DMS 273 treated with DMSO at 0.1 percent for 48 hours (cell line): ENCODE results near the gene PLEKHG4B.
A peak's percentile ranks its signal among the peaks of the same experiment; 100 is the strongest.
"Not testable (repeated sequence)": the region's sequence is repeated elsewhere in the genome, so short reads cannot be mapped to it uniquely, and the experiment has no call there.

Experiments used
- DNase-seq: peaks from one replicate; lab custom pipeline; 2025; lab: John Stamatoyannopoulos, UW

Gene PLEKHG4B

DNA sequence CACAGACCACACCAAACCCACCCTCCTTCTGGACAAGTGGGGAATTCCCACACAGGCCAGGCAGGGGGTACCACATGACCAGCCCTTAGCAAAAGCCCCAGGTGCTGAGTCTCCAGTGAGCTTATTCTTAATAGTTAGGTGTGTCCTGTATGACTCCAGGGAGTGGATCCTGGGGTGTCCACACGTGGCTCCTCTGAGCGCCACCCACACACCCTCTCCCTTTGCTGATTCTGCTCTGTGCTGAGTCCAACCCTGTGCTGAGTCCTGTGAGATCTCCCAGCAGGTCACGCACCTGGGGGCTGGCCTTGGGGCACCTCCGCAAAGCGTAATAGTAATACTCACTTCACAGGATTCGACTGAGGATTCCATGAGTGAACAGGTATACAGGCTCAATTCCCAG lies 112.0 kb downstream of the PLEKHG4B start:
- DNase-seq: no peak

DNA sequence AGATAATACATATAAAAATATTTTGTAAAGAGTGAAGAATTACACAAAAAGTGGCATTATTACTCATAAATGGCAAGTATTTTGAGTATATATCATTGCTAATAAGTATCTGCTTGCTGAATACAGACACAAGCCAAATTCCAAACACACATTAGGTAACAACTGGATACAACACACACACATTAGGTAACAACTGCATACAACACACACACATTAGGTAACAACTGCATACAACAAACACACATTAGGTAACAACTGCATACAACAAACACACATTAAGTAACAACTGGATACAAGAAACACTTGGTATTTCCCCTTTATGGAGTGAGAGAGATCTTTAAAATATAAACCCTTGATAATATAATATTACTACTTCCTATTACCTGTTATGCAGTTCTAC lies 112.5 kb downstream of the PLEKHG4B start:
- DNase-seq: no peak

DNA sequence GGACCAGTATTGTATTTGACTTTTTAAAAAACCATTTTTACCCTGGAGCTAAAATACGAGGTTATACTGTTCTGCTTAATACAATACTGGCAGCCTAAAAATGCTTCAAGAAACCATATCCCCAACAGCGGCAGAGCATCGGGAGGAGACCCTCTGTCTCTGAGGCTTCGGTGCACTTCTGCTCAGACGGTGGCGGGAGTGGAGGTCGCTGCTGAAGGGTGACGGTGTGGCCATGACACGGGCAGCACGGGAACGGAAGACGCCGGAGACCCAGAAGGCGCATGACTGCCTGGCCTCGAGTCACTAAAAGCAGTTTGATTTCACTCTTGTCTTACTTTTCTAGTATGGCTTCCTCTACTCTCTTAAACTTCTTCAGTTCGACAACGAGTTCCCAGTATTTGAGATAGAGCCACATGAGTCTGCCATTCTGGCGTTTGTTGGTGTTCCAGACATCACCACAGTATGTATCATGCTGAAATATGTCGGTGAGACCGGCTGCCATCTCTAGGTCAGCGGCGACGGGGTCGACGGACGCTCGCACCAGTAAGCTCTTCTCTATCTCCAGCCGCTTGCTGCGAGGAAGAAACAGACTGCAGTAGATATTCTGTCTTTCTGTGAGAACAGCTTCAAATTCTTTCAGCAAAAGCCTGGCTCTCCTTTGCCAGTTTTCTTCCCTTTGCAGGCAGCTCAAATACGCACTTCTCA lies 113.2 kb downstream of the PLEKHG4B start:
- no peak for DNase-seq

DNA sequence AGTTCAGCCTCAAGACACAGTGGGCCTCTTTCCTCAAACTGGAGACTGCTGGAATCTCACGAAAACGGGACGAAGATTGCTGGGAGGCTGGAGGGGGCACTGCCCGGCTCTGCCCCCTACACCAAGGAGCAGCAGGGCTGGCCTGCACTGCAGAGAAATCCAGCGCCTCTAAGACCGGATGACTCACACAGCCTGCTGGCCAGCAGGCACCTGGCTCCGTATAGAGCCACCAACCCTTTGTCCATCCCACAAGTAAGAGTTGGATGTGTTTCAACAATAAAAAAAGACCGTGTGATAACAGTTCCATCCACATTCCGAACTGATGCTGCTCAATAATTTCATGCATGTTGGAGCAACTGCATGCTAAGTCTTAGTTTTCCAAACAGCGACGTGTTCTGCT lies 114.4 kb downstream of the PLEKHG4B start:
- DNase-seq: no peak

DNA sequence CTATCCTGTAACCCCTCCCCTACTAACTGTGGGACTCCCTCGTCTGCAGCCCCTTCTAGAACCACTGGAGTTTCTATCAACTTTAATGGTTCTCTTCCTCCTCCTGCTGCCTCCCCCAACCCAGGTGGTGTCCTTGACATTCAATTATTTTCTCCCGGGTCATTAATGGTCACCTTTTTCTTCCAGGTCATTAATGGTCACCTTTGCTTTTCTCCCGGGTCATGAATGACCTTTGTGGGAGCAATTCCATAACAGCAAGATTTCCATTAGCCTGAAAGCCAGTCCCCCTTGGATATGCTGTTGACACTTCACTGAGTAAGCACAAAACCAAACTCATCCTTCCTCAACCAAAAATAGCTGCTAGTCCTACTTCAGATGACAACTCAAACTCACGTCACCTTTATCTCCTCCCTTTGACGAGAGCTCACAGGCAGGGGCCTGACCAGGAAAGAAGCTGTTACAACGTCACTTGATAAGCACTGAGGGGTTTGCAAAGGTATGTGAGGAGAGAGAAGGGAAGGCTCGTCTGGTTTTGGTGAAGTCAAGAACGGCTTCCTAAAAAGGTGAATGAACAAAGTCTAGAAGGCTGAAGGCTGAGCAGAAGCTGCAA lies 115.1 kb downstream of the PLEKHG4B start:
- no peak for DNase-seq

DNA sequence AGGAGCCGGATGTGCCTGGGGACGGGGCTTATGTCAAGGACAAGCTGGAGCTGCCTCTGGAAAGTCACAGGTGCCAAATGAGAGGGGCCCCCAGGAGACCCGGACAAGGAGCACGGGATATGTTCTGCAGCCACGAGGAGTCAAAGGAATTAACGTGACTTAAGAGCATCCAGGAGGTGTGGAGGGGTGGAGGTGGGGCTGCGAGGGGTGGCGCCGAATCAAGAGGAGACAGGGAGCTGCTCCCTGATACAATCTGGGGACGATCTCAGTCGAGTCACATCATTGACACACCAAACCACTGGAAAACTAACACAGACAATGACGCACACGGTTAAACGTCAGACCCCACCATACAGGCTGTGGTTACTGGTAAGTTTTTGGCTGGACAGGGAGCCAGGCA lies 115.6 kb downstream of the PLEKHG4B start:
- DNase-seq: no peak

DNA sequence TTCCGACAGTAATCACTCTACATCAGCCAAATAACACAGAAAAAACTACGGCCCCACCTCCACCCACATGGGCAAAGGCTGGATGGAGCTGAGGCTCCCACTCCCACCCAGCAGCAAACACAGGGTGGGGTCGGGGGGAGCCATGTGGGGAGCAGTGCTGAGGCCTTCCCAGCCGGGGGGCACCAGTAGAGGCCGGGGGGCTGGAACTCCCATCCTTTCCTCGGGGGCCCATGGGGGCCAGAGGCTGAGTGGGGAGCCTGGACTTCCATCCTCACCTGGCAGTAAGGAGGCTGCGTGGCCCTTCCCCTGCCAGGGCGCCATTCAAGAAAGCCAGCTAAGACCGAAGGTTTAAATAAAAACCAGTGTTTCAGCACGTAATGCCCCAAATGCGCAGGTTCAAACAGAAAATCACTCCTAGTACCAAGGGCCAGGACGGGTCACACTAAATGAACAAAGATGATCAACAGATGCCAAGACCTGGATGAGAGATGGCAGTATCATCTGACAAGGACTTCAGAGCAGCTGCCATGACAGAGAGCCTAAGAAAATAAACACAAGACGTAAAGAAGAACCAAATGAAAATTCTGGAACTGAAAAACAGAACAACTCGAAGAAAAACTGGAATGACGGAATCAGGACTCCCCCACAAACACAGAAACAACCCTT lies 116.6 kb downstream of the PLEKHG4B start:
- no peak for DNase-seq

DNA sequence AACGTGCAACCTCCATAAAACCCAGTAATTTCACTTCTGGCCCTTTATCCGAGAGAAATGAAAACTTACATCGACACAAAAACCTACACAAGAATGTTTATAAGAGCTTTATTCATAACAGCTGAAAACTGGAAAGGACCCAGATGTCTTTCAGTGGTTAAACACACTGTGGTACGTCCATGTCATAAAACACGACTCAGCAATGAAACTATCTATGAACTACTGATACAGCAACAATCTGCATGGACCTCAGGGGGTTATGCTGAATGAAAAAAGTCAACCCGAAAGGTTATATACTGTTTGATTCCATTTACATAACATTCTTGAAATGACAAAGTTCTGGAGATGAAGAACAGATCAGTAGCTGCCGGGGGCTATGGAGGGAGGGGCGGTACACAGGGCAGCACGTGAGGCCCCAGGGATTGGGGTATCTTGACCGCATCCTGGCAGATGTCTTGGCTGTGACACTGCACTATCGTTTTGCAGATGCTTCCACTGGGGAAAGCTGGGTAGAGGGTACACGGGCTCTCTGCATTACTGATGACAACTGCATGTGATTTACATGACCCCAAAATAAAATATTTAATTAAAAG lies 121.9 kb downstream of the PLEKHG4B start:
- DNase-seq: no peak

DNA sequence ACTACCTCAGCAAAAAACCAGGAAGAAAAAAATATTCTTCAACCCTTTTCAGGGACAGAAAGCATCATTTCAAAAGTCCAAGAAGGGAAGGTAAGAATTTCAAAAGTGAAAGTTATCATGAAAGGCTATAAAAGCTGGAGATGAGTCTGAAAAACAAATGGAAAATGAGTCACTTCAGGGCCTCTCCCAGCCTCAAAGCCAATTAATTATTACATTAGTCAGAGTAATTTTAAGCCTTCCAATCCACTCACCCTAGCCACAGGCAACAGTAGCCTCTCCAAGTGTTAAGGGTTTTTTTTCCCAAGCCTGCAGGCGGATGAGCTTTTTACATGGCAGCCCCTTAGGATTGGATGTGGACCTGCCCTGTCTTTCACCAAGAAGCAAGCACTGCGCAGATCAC lies 123.3 kb downstream of the PLEKHG4B start:
- not testable (repeated sequence) for DNase-seq

DNA sequence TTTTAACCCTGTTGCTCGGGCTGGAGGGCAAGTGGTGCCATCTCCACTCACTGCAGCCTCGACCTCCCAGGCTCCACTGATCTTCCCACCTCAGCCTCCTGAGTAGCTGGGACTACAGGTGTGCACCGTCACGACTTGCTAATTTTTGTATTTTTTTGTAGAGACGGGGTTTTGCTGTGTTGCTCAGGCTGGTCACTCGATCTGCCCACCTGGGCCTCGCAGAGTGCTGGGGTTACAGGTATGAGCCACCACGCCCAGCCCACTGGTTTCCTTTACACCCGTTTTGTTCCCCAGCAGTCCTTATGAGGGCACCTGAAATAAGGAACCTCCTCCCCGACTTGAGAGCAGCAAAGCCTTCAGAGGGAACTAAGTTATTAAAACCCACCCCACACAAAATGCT lies 124.1 kb downstream of the PLEKHG4B start:
- DNase-seq: not testable (repeated sequence)

DNA sequence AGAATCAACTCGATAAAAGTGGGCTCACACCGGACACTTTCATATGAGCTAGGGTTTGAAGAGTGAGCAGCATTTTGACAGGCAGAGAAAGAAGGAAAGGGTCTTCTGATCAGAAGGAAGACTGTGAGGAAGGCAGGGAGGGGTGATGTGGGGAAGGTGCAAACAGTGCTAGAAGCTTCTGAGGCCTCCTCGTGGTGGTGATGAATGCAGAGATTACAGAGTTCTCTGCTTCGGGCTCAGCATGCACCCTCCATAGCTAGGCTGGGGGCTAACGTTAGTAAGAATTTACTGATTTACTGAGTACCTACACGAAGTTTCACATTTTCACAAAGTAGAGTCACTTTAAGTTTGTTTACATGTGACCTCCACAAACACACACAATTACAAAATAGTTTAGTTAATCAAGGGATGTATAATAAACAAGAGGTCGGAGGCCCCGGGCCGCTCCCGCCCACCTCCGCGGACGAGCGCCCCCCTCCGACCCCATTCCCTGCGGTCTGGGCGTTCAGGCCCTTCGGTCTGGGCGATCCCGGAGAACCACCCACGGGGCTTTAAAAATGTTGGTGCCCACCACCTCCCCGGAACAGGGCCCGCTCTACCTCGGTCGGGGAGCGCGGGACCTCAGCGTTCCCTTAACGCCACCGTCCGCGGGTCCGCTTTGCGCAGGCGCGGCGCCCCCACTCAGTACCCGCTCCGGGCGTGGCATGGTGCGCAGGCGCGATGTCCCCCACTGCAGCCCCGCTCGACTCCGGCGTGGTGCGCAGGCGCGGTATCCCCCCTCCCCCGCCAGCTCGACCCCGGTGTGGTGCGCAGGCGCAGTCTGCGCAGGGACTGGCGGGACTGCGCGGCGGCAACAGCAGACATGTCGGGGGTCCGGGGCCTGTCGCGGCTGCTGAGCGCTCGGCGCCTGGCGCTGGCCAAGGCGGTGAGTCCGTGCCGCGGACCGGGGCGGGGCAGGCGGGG lies 125.8 kb downstream of the PLEKHG4B start, which contains the start of the genes CCDC127 and SDHA:
CCDC127 (minus strand) TSS at position 660 of the 963 bp plus-strand sequence. CDS start 1,304 bp downstream, outside the sequence.
SDHA (plus strand) TSS at position 827 of the 963 bp plus-strand sequence; CDS start at position 863, 36 bp downstream.
- DNase-seq: peak; percentile 76

DNA sequence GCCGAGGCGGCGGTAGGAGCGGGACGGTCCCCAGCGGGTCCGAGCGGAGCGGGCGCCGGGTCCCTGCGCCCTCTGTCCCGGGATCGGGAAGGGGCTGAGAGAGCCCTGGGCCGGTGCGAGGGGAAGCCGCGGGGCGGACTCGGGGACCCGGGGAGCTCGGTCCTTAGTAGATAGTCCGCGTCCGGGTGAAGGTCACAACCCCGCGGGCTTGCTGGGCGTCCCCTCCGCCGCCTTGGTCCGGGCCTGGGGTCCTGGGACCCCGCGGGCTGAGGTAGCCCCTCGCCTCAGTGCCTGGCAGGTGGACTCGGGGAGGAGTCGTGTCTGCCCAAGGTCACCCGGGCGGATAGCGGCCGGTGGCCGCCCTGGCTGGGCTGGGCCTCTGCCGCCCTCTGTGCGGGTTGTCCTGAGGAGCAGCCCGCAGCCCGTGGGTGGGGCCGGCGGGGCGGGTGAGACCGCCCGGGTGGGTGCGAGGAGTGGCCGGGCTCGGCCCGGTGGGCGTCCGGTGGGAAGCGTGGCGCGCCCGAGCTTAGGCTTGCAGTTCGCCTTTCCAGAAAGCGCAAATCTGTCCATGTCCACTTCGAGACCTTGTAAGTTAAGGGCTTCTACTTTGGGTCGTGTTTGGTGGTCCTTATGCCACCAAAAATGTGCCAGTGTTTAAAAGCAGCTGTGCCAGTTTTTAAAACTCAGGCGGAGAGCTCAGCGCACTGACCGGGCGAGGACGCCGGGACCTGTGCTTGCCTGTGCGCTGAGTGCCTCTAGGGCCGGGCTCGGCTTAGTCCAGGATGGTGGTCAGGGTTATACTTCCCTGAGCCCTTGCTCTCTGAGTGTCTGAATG lies 126.7 kb downstream of the PLEKHG4B start:
- no peak for DNase-seq

DNA sequence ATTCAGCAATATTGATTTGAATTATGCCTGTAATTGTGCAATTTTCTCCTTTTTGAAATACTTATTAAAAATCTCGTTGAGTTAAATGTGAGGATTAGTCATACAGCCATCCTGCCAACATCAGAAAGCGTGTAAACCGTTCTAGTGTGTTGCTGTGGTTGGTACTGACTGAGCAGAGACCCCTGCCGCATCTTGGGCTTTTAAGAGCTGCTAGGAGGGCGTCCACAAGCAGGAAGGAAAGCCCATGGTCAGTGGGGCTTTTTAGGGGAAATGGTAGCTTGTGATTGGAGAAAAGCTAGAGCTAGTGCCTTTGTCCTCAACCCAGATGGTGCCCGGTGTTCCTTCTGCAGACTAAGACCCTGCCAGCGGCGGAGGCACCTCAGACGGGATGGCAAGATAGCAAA lies 127.5 kb downstream of the PLEKHG4B start:
- no peak for DNase-seq

DNA sequence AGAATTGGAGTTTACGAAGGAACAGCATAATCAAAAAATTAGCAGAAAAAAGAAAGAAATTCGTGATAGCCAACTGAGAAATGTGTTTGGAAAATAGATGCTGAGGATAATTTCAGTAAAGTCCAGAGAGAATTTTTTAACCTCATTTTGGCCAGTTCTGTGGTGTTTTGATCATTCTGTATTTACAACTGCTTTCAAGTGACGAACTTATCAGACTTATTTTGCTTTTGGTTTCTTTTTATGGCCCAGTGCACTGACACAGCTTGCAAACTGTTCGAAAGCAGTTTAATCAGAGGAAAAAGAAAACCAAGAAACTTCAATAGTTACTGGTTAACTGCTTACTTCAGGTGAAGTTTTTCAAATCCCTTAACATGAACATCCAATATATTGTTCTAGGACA lies 128.0 kb downstream of the PLEKHG4B start:
- no peak for DNase-seq

DNA sequence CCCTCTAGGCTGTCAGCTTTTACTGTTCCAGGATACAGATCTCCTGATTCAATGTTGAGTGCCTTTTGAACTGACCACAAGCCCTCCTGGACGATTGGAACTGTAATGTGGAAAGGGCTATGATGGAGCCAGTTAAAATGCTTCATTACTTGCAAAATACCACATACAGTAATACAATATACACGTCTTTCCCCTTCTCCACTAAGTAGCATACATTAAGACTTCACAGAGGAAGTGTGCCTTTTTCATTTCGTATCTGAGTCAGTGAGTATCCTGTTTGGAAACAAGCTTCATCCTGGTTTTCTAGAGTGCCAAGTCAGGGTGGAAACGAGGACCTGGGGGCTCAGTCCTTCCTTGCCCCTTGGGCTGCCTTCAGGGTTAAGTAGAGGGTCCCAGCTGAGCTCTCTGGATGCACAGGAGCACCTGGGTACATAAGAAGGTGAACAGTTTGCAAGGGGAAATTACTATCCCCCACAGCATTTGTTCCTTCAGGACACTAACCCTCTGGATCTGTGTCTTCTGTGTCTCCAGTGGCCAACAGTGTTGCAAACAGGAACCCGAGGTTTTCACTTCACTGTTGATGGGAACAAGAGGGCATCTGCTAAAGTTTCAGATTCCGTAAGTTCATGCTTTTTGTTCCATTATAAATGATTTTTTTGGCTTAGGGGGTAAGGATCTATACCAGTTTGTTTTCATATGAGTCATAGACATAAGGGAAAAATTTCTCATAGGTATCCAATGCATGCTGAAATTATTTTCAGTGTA lies 131.2 kb downstream of the PLEKHG4B start:
- DNase-seq: not testable (repeated sequence)

DNA sequence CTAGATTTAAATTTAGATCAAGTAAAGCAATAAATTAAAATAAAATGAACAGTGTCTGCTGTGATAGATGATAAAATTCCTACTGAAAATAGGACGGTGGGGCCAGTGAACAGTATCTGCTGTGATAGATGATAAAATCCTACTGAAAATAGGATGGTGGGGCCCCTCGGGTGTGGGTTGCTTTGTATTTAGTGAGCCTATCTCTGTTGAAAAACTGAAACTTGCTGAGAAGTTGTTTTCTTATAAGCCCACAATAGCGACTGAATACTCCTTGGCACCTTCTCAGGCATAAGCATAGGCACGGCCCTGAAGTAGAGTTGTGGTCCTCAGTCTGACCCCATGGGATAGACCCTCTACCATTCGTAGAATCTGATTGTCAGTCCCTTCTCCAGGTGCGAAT lies 131.8 kb downstream of the PLEKHG4B start:
- DNase-seq: no peak

DNA sequence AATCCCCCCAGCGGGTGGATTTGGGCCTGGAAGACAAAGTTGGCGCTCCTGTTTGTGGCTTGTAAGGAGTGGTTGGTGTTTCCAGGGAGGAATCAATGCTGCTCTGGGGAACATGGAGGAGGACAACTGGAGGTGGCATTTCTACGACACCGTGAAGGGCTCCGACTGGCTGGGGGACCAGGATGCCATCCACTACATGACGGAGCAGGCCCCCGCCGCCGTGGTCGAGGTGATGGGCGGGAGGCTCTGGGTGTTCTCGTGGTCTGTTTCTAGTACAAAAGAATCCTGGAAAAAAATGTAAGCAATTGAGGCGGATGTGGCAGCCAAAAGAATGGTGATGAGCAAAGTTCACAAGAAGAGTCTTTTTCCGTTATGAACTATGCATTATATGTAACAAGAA lies 133.4 kb downstream of the PLEKHG4B start:
- no peak for DNase-seq

DNA sequence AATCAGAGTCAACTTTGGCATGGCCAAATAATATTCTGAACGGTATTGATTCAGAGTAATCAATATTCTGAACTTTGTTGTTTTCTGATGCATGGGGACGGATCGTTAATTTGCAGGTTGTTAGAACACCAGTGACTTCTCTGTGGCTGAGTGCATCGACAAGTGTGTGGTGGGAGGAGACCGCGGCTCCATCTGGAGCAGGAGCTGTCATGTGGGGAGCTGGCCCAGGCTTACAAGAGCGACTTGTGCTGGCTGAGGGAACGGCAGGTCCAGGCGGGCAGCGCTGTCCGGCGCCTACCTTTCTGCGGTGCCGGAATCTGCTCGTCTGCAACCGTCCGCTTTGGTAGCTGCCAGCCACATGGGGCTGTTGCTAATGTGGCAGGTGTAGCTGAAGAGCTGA lies 135.4 kb downstream of the PLEKHG4B start:
- DNase-seq: not testable (repeated sequence)

DNA sequence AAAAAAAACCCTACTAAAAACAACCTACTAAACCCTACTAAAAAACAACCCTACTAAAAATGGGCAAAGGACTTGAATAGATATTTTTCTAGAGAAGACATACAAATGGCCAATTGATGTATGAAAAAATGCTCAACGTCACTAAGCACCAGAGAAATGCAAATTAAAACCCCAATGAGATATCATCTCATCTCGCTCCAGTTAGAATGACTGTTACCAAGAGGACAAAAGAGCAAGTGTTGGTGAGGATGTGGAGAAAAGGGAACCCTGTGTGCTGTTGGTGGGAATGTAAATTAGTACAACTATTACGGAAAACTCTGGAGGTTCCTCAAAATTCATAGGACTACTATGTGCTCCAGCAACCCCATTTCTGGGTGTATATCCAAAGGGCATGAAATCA lies 136.9 kb downstream of the PLEKHG4B start:
- no peak for DNase-seq

DNA sequence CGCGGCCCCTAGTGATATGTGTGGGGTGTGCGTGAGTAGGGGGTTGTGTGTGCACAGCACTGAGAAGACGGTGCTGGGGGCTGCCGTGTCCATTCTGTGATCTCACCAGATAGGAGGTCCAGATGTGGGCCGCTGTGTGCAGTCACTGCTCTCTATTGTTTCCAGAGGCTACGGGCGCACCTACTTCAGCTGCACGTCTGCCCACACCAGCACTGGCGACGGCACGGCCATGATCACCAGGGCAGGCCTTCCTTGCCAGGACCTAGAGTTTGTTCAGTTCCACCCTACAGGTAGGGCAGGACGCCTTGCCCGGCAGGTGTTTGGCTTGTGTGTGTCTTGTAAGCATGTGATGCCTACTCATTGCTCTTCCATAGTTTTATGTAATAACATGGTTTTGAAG lies 138.7 kb downstream of the PLEKHG4B start:
- DNase-seq: no peak
